ENCODE data around the gene ZNF77. TPM values are rescaled to one million over a fixed set of nuclear protein-coding genes. Genes with fewer than 3 reads are reported as not detected.
A peak's percentile ranks its signal among the peaks of the same experiment; 100 is the strongest.

ZNF77 gene
- total and polyA plus RNA-seq, 8 donors: 0.29 to 65.3 (median 4.2) TPM

DNA sequence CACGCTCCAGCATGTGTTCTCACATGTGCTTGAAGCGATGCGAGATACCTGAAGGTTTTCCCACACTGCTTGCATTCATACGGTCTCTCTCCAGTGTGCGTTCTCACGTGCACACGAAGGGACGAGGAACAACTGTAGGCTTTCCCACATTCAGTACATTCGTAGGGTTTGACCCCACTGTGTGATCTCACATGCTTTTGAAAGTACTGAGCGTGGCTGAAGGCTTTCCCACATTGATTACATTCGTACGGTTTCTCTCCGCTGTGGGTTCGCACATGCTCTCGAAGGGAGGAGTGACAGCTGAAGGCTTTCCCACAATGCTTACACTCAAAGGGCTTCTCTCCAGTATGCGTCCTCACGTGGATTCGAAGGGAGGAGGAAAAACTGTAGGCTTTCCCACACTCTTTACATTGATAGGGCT lies 11.3 kb downstream of the ZNF77 start:
- no peaks in the 10 kb centered on the region for H3K4me1 ChIP-seq
- no peak for DNase-seq
- TF ChIP-seq POLR2AphosphoS5 (IDR thresholded peaks at IDR 0.05) (no peak), POLR2A (IDR thresholded peaks at IDR 0.05) (no peak), EP300 (IDR thresholded peaks at IDR 0.05) (no peak)
- TF ChIP-seq, protein P1, sequence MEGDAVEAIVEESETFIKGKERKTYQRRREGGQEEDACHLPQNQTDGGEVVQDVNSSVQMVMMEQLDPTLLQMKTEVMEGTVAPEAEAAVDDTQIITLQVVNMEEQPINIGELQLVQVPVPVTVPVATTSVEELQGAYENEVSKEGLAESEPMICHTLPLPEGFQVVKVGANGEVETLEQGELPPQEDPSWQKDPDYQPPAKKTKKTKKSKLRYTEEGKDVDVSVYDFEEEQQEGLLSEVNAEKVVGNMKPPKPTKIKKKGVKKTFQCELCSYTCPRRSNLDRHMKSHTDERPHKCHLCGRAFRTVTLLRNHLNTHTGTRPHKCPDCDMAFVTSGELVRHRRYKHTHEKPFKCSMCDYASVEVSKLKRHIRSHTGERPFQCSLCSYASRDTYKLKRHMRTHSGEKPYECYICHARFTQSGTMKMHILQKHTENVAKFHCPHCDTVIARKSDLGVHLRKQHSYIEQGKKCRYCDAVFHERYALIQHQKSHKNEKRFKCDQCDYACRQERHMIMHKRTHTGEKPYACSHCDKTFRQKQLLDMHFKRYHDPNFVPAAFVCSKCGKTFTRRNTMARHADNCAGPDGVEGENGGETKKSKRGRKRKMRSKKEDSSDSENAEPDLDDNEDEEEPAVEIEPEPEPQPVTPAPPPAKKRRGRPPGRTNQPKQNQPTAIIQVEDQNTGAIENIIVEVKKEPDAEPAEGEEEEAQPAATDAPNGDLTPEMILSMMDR (IDR thresholded peaks at IDR 0.05): no peak
- H3K4me3 ChIP-seq: no peak overlapping the region
- H3K27me3 ChIP-seq: no peaks in the 10 kb centered on the region
- WGBS, 5 donors: 96 to 99% (median 98%) methylated on average over 18 of the region's 18 CpGs
- peaks cover 38 to 87% (median 69%) of the 10 kb centered on the region in 4 donors for H3K36me3 ChIP-seq
- intact Hi-C loops (cut with DNase I; ENCODE audit: low total_unique reads): no loop called here
- peaks cover 18 to 60% (median 44%) of the 10 kb centered on the region in 4 donors for H3K9me3 ChIP-seq
- no peak overlapping the region for H3K27ac ChIP-seq

DNA sequence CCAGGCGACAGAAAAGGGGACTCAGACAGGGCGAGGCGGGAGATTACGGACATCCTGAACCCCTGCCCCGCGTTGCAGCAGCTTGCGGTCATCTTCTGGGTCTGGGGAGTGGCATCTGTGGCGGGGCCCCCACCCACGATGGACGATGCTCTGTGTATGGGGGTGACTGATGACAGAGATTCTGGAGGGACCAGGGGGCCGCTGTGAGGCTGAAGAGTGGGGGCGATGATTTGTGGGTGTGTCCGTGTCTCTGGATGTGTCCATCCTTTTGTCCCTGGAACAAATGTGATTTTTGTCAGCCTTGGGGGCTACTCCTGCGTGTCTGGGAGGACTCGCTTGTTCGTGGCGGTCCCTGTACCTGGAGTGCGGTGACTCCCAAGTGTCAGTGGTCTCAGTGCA lies 17.7 kb downstream of the ZNF77 start:
- H3K27me3 ChIP-seq: no peaks in the 10 kb centered on the region
- intact Hi-C loops (cut with DNase I; ENCODE audit: low total_unique reads): no loop called here
- 93 to 99% (median 94%) methylated on average over 9 to 18 of the region's 18 CpGs for WGBS, 5 donors
- no peak overlapping the region for H3K4me3 ChIP-seq
- peaks cover 1 to 15% (median 8%) of the 10 kb centered on the region in 4 donors for H3K9me3 ChIP-seq
- H3K36me3 ChIP-seq: peaks cover 3 to 24% (median 8%) of the 10 kb centered on the region in 4 donors
- peaks cover 0 to 17% (median 13%) of the 10 kb centered on the region in 4 donors for H3K4me1 ChIP-seq
- no peak for DNase-seq
- no peak overlapping the region for H3K27ac ChIP-seq
- TF ChIP-seq, protein P1 (IDR thresholded peaks at IDR 0.05): no peak
- TF ChIP-seq EP300 (IDR thresholded peaks at IDR 0.05) (no peak), POLR2A (IDR thresholded peaks at IDR 0.05) (no peak), POLR2AphosphoS5 (IDR thresholded peaks at IDR 0.05) (no peak)

DNA sequence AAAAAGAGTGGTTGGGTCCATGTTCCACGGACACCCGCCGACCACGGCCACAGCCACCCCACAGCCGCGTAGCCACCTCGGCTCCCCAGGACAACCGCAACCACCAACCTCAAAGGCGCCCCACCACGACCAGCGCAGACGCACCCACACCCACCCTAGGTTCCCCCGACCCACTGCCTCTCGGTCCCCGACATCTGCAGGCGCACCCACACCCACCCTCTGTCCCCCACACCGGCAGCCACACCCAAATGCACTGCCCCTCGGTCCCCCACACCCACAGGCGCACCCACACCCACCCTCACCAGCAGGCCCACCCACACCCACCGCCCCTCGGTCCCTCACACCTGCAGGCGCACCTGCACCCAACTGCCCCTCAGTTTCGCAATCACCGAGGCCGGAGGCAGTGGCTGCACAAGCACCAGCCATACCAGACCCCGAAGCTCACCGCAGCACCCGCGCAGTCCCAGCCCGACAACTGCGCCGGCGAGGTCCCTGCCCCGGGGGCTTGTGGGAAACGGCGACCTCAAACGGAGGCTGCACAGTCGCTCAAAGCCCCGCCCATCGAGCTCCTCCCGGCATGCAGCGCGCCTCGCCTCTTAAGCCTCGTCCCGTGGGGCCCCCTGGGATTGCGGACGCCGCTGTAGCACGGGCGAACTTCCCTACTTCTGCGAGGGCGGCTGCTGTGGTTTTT lies 18.3 kb downstream of the ZNF77 start:
- Histone ChIP-seq H3K36me3 (peaks cover 3 to 19% (median 6%) of the 10 kb centered on the region in 4 donors), H3K27me3 (no peaks in the 10 kb centered on the region), H3K9me3 (peaks cover 0 to 9% (median 5%) of the 10 kb centered on the region in 4 donors), H3K4me3 (no peak overlapping the region), H3K4me1 (peaks cover 0 to 17% (median 13%) of the 10 kb centered on the region in 4 donors), H3K27ac (no peak overlapping the region)
- WGBS, 5 donors: 85 to 90% (median 89%) methylated on average over 22 to 53 of the region's 53 CpGs
- intact Hi-C loops (cut with DNase I; ENCODE audit: low total_unique reads): no loop called here
- TF ChIP-seq EP300 (IDR thresholded peaks at IDR 0.05): no peak
- TF ChIP-seq, protein P1 (IDR thresholded peaks at IDR 0.05): no peak
- no peak for DNase-seq

DNA sequence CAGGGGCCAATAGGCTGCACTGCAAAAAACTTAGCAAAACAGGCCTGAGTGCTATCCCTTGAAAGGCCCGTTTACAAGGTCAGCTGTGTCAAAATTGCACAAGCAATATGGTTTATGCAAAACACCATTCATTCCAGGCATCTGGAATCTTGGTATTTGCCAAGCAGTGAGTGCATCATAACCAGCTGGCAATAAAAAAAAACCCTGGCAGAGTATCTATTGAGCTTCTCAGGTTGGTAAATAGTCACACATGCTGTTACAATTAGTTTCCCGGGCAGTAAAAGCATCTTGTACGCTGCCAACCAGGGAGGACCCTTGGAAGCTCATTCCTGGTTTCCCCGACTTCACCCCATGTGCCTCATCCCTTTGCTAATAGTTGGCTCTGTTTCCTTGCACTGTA lies 21.3 kb downstream of the ZNF77 start:
- Histone ChIP-seq H3K36me3 (peaks cover 0 to 18% (median 15%) of the 10 kb centered on the region in 4 donors), H3K9me3 (peaks cover 0 to 7% (median 0%) of the 10 kb centered on the region in 4 donors), H3K27ac (peak overlapping the region; percentile 27 to 65 (median 41)), H3K27me3 (no peaks in the 10 kb centered on the region), H3K4me1 (peaks cover 0 to 17% (median 13%) of the 10 kb centered on the region in 4 donors), H3K4me3 (no peak overlapping the region)
- no peak for TF ChIP-seq EP300 (IDR thresholded peaks at IDR 0.05)
- TF ChIP-seq, protein P1 (IDR thresholded peaks at IDR 0.05): no peak
- TF ChIP-seq POLR2AphosphoS5 (IDR thresholded peaks at IDR 0.05): peak in 1 of 3 donors; percentile 10
- no peak for TF ChIP-seq POLR2A (IDR thresholded peaks at IDR 0.05)
- 38 to 47% (median 42%) methylated on average over 4 of the region's 4 CpGs for WGBS, 5 donors
- intact Hi-C loops (cut with DNase I; ENCODE audit: low total_unique reads): no loop called here
- DNase-seq: peak in 1 of 2 donors; percentile 34
